ENCODE measurements around the gene POU6F2. TPM values are rescaled to one million over a fixed set of nuclear protein-coding genes. Genes with fewer than 3 reads are reported as not detected.

Gene POU6F2
- total RNA-seq, 2 donors from 2014 or later = 0.16 to 0.22 TPM

DNA sequence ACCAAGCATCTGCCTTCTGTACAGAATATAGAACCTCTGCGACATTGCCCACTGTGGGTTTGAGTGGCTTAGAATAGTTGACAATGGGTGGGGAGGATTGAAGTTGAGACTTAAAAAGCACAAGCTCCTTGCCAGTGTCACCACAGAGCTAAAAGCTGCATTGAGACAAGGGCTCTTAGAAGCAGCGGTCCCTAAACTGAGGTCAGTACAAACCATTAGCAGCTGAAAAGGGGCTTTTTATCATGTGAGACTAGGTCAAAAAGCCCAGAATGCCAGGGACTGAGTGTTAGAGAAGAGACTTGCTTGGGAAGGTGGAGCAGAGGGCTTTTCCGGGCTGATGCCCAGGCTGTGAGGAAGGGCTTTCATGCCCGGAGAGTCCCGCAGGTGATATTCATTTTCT is 91.3 kb downstream of the POU6F2 start:
- Mint-ChIP-seq H3K36me3 (ENCODE audit: low read depth) (no peaks in the 10 kb centered on the region), H3K4me1 (no peaks in the 10 kb centered on the region)
- ATAC-seq (replicated peaks) = no peak

DNA sequence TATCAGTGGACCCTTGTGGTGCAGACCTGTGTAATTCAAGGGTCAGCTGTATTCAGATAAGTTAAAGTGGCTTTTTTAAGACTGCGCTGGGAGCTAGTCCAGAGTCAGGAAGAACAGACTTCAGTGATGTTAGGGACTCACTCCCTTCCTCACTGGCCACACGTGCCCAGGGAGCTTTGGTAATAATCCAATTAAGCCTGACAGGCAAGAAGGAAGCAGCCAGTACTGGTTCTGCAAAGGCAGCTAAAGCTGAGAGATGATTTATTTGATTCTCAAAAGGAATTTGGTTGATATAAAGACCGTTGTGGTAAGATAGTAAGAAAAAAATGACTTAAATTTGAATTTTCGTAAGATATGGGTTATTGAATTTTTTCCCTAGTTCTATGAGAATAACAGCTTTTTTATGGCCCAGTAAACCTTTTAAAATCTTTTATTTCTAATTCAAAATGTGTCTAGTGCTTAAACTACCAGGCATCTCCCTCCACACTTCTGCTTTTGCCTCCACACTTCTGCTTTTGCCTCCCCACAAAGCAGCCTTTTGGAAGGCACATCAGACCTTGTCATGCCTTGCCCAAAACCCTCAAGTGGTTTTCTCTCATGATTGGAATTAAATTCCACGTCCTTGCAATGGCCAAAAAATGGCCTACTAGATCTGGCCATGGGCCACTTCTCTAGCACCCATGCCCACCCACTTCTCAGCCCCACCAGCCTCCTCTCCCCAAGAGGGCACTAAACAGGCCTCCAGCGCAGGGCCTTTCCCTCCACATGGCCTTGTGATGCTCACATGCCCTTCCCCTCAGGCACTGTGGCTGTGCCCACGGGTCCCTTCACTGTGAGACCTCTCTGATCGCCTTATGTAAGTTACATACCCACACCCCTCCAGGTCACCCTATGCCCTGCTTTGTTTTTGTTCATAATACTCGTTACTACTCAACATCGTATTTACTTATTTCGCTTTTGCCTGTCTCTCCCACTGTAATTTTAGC is 92.5 kb downstream of the POU6F2 start:
- H3K36me3 Mint-ChIP-seq (ENCODE audit: low read depth) = no peaks in the 10 kb centered on the region
- H3K4me3 Mint-ChIP-seq = no peak overlapping the region
- no peak for ATAC-seq (replicated peaks)
- no peaks in the 10 kb centered on the region for H3K9me3 Mint-ChIP-seq
- no peak overlapping the region for H3K27ac Mint-ChIP-seq
- no peaks in the 10 kb centered on the region for H3K27me3 Mint-ChIP-seq
- no peaks in the 10 kb centered on the region for H3K4me1 Mint-ChIP-seq

More for the DNA sequence above, 91.3 kb downstream of the POU6F2 start:
- Mint-ChIP-seq H3K9me3 (no peaks in the 10 kb centered on the region), H3K4me3 (no peak overlapping the region), H3K27me3 (no peaks in the 10 kb centered on the region), H3K27ac (no peak overlapping the region)

DNA sequence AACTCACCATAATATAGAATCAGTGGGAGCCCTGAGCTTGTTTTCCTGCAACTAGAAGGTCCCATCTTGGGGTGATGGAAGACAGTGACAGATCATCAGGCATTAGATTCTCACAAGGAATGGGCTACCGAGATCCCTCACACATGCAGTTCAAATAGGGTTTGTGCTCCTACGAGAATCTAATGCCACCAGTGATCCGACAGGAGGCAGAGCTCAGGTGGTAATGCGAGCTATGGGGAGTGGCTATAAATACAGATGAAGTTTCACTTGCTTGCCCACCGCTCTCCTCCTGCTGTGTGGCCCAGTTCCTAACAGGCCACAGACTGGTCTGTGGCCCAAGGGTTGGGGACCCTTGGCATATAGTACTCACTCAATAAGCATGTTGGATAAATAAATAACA is 93.4 kb downstream of the POU6F2 start:
- Mint-ChIP-seq H3K9me3 (no peaks in the 10 kb centered on the region), H3K4me3 (no peak overlapping the region), H3K36me3 (ENCODE audit: low read depth) (no peaks in the 10 kb centered on the region), H3K27me3 (no peaks in the 10 kb centered on the region), H3K27ac (no peak overlapping the region), H3K4me1 (no peaks in the 10 kb centered on the region)
- ATAC-seq (replicated peaks) = no peak

DNA sequence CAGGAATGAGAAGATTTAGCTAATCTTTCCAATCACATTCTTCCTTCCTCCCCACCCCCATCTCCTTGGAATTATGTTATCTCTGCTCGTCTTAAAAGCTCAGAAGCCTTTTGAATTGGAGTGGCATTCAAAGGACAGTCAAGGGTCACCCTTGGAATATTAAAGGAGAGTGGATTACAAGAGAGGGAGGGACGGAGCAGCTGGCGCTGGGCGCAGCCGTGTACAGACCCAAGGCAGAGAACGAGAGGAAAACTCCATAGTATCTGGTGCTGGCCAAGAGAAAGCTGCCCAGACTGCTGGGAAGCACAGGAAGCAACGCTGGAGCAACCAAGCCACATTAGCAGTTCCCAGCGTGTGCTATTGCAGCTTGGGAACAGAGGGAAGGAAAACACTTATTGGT is 95.7 kb downstream of the POU6F2 start:
- no peaks in the 10 kb centered on the region for H3K27me3 Mint-ChIP-seq
- no peak overlapping the region for H3K27ac Mint-ChIP-seq

DNA sequence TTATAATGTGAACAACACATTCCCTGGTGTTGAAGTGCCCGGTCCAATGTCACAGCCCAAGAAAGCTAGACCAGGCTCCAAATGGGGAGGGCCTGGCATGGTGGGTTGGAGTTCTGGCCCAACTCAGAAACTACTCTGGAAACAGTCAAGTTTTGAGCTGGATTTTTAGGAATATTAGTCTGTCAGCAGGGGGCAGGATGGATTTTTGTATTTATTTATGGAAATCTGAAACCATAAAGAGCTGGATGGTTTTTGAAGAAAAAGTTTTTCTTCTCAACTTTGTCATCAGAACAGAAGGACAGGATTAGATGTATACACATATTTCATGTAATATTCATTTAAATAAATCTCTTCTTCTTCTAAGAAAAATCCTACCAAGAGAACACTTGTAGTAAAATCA is 97.5 kb downstream of the POU6F2 start:
- Mint-ChIP-seq H3K4me3 (no peak overlapping the region), H3K27me3 (no peaks in the 10 kb centered on the region), H3K36me3 (ENCODE audit: low read depth) (no peaks in the 10 kb centered on the region), H3K27ac (no peak overlapping the region), H3K4me1 (no peaks in the 10 kb centered on the region), H3K9me3 (no peaks in the 10 kb centered on the region)
- ATAC-seq (replicated peaks) = no peak

More for the DNA sequence above, 95.7 kb downstream of the POU6F2 start:
- Mint-ChIP-seq H3K4me1 (no peaks in the 10 kb centered on the region), H3K9me3 (no peaks in the 10 kb centered on the region), H3K4me3 (no peak overlapping the region), H3K36me3 (ENCODE audit: low read depth) (no peaks in the 10 kb centered on the region)
- ATAC-seq (replicated peaks) = no peak

DNA sequence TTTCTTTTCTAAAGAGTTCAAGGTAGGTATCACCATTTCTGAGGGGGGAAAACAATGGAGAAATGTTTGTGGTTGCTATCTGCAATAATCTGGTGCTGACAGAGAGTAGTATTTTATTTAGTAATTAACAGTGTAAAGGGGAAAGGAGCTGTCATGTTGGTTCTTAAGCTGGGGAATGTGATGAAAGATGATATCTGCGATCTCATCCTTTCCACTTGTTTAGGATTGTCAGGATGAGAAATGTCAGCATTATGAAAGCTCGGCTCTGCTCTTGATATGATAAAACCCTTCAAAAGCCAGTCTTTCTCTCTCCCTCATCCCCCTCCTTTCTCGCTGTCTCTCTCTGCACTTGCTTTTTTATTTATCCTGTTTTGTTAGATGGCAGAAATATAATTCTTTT is 106.1 kb downstream of the POU6F2 start:
- no peaks in the 10 kb centered on the region for H3K4me1 Mint-ChIP-seq
- no peaks in the 10 kb centered on the region for H3K9me3 Mint-ChIP-seq
- H3K27me3 Mint-ChIP-seq = peaks cover 11% of the 10 kb centered on the region
- H3K4me3 Mint-ChIP-seq = no peak overlapping the region
- no peak overlapping the region for H3K27ac Mint-ChIP-seq
- H3K36me3 Mint-ChIP-seq (ENCODE audit: low read depth) = no peaks in the 10 kb centered on the region
- no peak for ATAC-seq (replicated peaks)

DNA sequence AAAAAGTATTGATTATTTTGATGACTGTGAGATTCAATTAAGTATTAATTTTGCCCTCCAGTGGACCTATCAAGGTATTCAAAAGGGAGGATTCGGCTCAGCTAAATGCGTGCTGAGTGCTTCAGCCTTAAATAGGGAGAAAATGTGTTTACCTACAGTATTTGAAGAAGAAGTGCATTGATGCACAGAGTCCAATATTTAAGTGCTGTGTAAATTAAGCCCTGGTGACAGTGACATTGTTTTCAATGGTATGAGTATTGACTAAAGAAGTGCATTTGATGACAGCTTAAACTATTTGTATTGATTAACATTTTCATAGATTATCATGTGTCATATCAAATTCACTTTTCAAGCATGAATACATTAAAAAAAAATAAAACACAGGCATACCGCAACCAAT is 106.6 kb downstream of the POU6F2 start:
- H3K36me3 Mint-ChIP-seq (ENCODE audit: low read depth) = no peaks in the 10 kb centered on the region
- ATAC-seq (replicated peaks) = no peak
- no peaks in the 10 kb centered on the region for H3K4me1 Mint-ChIP-seq
- peaks cover 11% of the 10 kb centered on the region for H3K27me3 Mint-ChIP-seq
- no peak overlapping the region for H3K27ac Mint-ChIP-seq
- no peaks in the 10 kb centered on the region for H3K9me3 Mint-ChIP-seq
- H3K4me3 Mint-ChIP-seq = no peak overlapping the region

DNA sequence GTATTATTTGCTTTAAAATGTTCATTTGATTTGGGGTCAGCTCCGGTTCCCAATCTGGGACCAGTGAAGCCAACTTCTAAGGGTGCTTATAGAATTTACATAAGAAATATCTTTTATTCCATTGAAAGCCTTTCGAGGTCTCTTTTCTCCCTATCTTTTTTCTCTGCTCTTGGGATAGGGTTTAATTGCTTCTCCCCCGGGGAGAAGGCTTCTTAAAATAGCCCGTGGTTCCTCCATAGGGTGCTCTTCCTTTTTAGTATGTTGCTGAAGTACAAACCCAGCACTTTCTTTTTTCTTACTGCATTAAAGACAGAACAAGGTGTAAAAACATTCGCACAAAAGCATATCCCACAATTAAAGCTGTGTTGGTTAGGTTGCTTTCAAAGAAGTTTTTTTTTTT is 107.5 kb downstream of the POU6F2 start:
- no peak for ATAC-seq (replicated peaks)
- H3K27ac Mint-ChIP-seq = no peak overlapping the region
- H3K27me3 Mint-ChIP-seq = peaks cover 11% of the 10 kb centered on the region
- H3K36me3 Mint-ChIP-seq (ENCODE audit: low read depth) = no peaks in the 10 kb centered on the region
- H3K4me3 Mint-ChIP-seq = no peak overlapping the region
- H3K9me3 Mint-ChIP-seq = no peaks in the 10 kb centered on the region
- H3K4me1 Mint-ChIP-seq = no peaks in the 10 kb centered on the region

DNA sequence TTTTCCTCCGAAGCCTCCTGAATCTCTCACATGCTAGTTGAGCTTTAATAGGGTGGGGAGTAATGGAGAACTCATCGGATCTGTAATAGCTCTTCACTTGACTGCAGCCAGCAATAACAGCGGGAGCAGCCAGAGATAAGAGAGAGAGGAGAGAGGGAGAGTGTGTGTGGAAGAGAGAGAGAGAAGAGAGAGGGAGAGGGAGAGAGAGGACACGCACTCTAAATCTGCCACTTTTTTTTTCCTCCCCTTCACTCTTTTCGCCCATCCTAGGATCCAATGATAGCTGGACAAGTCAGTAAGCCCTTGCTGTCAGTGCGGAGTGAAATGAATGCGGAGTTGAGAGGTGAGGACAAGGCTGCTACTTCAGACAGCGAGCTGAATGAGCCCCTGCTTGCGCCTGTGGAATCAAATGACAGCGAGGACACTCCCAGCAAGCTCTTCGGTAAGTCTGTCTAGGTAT is 107.9 kb downstream of the POU6F2 start:
- Mint-ChIP-seq H3K27ac (no peak overlapping the region), H3K4me1 (no peaks in the 10 kb centered on the region), H3K9me3 (no peaks in the 10 kb centered on the region), H3K4me3 (no peak overlapping the region), H3K36me3 (ENCODE audit: low read depth) (no peaks in the 10 kb centered on the region), H3K27me3 (peaks cover 11% of the 10 kb centered on the region)
- no peak for ATAC-seq (replicated peaks)

DNA sequence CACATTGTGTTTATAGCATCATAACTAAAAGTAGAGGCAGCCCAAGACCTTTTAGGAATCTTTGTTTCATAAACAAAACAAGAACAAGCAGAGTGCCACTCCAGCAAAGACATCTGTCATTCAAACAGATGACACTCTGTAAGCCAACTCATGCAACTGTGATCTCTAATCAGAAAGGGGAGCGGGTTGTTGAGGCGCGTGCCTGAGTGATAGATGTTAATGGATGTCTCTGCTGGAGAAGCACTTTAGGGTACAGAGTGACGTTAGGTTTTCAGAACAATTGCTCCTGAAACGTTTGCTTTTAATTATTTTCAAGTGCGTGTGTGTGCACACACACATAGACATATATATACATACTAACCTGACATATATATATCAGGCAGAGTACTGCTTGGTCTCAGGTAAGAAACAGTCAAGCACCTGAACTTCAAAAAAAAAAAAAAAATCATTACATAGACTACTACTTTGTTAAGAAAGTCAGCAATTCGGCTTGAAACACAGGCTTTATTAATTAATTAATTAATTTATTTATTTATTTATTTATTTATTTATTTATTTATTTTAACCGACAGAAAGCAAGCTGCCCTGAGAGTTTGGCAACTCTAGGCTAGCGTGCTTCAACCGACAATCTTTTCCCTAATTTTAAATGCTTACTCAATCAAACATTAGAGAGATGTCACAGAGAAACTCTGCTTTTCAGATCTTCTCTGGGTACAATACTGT is 109.1 kb downstream of the POU6F2 start:
- H3K27me3 Mint-ChIP-seq = peaks cover 11% of the 10 kb centered on the region
- H3K9me3 Mint-ChIP-seq = no peaks in the 10 kb centered on the region
- no peaks in the 10 kb centered on the region for H3K36me3 Mint-ChIP-seq (ENCODE audit: low read depth)
- no peaks in the 10 kb centered on the region for H3K4me1 Mint-ChIP-seq
- H3K27ac Mint-ChIP-seq = no peak overlapping the region
- no peak for ATAC-seq (replicated peaks)
- H3K4me3 Mint-ChIP-seq = no peak overlapping the region

DNA sequence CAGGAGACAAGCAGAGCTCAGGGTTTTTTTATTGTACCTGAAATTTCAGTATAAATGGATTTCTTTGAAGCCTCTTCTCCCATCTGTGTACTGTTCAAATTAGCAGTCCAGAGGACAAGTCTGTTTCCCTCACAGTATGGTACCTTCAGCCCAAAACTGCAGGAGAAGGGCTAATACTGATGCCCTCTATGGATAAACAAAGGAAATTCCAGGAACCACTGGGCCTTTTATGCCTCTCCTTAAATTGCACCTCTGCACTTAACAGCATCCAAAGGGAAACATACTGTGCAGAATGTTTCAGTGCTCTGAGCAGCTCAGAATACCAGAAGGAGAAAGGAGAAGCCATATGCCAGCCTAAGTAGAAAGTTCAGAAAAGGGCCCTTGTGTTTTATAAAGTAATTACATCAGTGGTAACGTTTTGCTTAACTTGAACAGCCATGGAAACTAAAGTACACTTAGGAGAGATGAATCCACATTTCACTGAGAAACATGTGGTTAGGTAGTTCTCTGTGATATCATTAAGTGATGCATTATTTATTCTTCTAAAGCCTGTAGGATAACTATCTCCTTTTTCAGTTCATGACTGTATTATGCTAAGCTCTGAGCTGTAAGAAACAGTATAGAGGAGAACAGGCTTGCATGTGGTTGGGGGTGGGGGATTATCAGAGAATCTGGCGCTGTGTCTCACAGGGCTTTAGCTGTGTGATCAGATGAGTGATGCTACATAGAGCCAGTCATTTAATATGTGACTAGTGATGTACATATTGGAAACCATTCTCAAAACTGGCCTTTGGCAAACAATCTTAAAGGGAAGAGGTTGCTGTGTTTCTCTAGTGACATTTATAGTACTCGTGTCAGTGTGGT is 111.3 kb downstream of the POU6F2 start:
- Mint-ChIP-seq H3K36me3 (ENCODE audit: low read depth) (no peaks in the 10 kb centered on the region), H3K4me3 (no peak overlapping the region), H3K27me3 (peaks cover 7% of the 10 kb centered on the region), H3K4me1 (no peaks in the 10 kb centered on the region), H3K9me3 (no peaks in the 10 kb centered on the region), H3K27ac (no peak overlapping the region)
- no peak for ATAC-seq (replicated peaks)

DNA sequence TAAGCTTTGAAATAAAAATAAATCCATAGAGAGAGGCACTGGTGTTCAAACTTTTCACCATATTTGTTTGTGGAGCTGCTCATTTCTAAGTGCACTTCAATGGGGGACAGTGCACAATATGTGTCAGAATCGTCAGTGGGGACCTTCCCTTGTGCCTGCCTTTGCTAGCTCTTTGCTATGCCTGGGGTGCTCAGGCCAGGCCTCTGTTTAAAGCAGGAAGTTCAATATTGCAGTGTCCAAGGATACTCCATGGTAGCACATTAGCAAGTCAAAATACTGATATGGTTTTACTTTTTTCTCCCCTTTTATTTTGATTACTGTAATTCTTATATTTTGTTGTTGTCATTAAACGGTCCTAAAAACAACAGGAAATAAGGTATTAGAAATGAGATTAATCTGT is 113.4 kb downstream of the POU6F2 start:
- ATAC-seq (replicated peaks) = no peak
- no peaks in the 10 kb centered on the region for H3K36me3 Mint-ChIP-seq (ENCODE audit: low read depth)
- H3K4me3 Mint-ChIP-seq = no peak overlapping the region

DNA sequence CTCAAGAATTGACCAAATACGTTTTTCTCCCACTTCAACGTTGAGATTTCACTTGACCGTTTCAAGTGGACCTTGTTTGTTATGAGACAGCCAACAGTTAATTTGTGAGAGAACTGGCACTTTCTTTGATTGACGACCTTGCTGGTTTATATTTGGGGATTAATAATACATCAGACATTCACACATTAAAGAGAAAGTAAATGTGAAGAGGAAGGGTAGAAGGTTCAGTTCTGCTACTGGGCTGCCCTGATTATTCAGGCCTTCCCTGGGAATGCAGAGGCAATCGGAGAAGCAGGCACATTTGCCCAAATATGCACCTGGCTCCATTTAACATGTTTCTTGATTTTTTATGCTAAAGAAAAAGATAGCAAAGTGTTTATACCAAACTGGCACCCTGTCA is 114.1 kb downstream of the POU6F2 start:
- no peak overlapping the region for H3K4me3 Mint-ChIP-seq
- ATAC-seq (replicated peaks) = no peak
- H3K36me3 Mint-ChIP-seq (ENCODE audit: low read depth) = no peaks in the 10 kb centered on the region
- H3K4me1 Mint-ChIP-seq = no peaks in the 10 kb centered on the region
- no peaks in the 10 kb centered on the region for H3K27me3 Mint-ChIP-seq
- H3K27ac Mint-ChIP-seq = no peak overlapping the region
- H3K9me3 Mint-ChIP-seq = no peaks in the 10 kb centered on the region

More for the DNA sequence above, 113.4 kb downstream of the POU6F2 start:
- Mint-ChIP-seq H3K9me3 (no peaks in the 10 kb centered on the region), H3K4me1 (no peaks in the 10 kb centered on the region), H3K27me3 (no peaks in the 10 kb centered on the region), H3K27ac (no peak overlapping the region)

DNA sequence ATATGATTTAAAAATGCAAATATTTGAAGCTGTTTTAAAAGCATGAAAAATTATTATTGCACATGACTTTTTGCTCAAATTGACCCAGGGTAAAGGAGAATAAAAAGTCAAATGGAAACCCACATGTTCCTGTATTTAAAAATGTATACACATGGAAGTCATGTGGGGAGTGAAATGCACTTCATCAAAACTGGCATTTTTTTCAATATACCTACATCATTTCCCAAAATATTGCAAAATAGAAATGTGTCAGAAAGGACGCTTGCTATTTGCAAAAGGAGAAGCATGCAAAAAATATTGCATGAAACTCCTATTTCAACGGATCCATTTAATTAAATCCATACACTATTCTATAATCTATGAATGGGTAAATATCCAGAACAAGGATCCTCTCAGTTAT is 117.0 kb downstream of the POU6F2 start:
- no peaks in the 10 kb centered on the region for H3K36me3 Mint-ChIP-seq (ENCODE audit: low read depth)
- peaks cover 4% of the 10 kb centered on the region for H3K27me3 Mint-ChIP-seq
- H3K9me3 Mint-ChIP-seq = peaks cover 5% of the 10 kb centered on the region
- H3K27ac Mint-ChIP-seq = no peak overlapping the region
- no peak overlapping the region for H3K4me3 Mint-ChIP-seq
- ATAC-seq (replicated peaks) = no peak
- H3K4me1 Mint-ChIP-seq = no peaks in the 10 kb centered on the region
